Neural progenitor cell (in vitro differentiated cells): ENCODE results near the gene NOTCH3.

Experiments used
- CTCF ChIP-seq: fragments of 200-600 bp; sonication (generic); IDR thresholded peaks from 2 replicates; pipeline ENCODE4 v1.5.1; 2017; ENCODE audit warnings: antibody characterized with exemption, mild to moderate bottlenecking
- EZH2 ChIP-seq: fragments of 200-600 bp; sonication (generic); IDR thresholded peaks from 2 replicates; pipeline ENCODE4 v1.6.1; 2017; ENCODE audit warnings: antibody characterized with exemption, mild to moderate bottlenecking, moderate library complexity

DNA sequence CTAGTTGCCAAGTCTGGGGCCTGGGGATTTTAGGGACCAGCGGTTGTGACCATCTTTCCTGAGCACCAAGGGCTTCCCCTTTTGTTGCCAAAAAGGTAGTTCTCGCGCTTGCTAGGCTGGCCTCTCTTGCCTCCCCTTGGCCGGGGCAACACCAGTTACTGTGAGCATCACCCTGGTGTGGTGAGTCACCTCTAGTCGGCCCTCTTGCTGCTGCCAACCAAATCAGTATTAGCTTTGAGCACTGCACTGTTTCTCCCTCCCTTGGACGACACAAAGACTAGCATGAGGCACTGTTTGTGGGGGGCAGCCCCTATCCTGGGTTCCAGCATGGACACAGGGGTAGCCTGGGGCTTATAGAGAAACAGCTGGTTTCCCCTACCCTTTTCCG is 86.6 kb downstream of the NOTCH3 start:
- no peak for TF ChIP-seq EZH2
- TF ChIP-seq CTCF, result no peak
